H9 (cell line): Measurements from ENCODE around the gene FANCI. TPM values are rescaled to one million over a fixed set of nuclear protein-coding genes. Genes with fewer than 3 reads are reported as not detected.

Experiments used
- DNase-seq: peaks from one replicate; pipeline ENCODE4 v3.0.0-alpha.2; 2017
- H2AFZ ChIP-seq: one replicate; pipeline ENCODE4 v1.6.1; 2013; ENCODE audit warnings: mild to moderate bottlenecking, low read length, control low read depth, moderate library complexity
- H2AK5ac ChIP-seq: 2 replicates; pipeline ENCODE4 v1.6.1; 2013; ENCODE audit warnings: low read length, control low read depth, mixed read lengths; ENCODE audit not compliant: insufficient read length
- H2BK120ac ChIP-seq: one replicate; pipeline ENCODE4 v1.6.1; 2013; ENCODE audit warnings: low read depth, mild to moderate bottlenecking, low read length, control low read depth, inconsistent platforms; ENCODE audit not compliant: poor library complexity, severe bottlenecking
- H2BK12ac ChIP-seq: 2 replicates; pipeline ENCODE4 v1.6.1; 2013; ENCODE audit warnings: low read length, control low read depth, mixed read lengths, low read depth; ENCODE audit not compliant: insufficient read length
- H2BK15ac ChIP-seq: 2 replicates; pipeline ENCODE4 v1.6.1; 2013; ENCODE audit warnings: low read depth, low read length, control low read depth
- H2BK20ac ChIP-seq: one replicate; pipeline ENCODE4 v1.6.1; 2013; ENCODE audit warnings: low read depth, mild to moderate bottlenecking, low read length, control low read depth, inconsistent platforms; ENCODE audit not compliant: poor library complexity, severe bottlenecking
- H2BK5ac ChIP-seq: 2 replicates; pipeline ENCODE4 v1.6.1; 2013; ENCODE audit warnings: low read length, control low read depth, mixed read lengths; ENCODE audit not compliant: insufficient read length
- H3K14ac ChIP-seq: 2 replicates; pipeline ENCODE4 v1.6.1; 2013; ENCODE audit warnings: low read length, control low read depth; ENCODE audit not compliant: insufficient read depth
- H3K18ac ChIP-seq: 2 replicates; pipeline ENCODE4 v1.6.1; 2013; ENCODE audit warnings: low read depth, mild to moderate bottlenecking, mixed read lengths, low read length, control low read depth; ENCODE audit not compliant: insufficient read length
- H3K23ac ChIP-seq: 2 replicates; pipeline ENCODE4 v1.6.1; 2013; ENCODE audit warnings: low read length, control low read depth, mixed read lengths, low read depth; ENCODE audit not compliant: insufficient read length
- H3K23me2 ChIP-seq: 2 replicates; pipeline ENCODE4 v1.6.1; 2013; ENCODE audit warnings: low read depth, mild to moderate bottlenecking, mixed read lengths, low read length, control low read depth; ENCODE audit not compliant: insufficient read length, poor library complexity, severe bottlenecking
- H3K27ac ChIP-seq: 2 replicates; pipeline ENCODE4 v1.5.1; 2013; ENCODE audit warnings: low read length, control low read depth, mixed read lengths, low read depth; ENCODE audit not compliant: insufficient read length
- H3K27me3 ChIP-seq: 2 replicates; pipeline ENCODE4 v1.6.1; 2013; ENCODE audit warnings: low read length, control low read depth, inconsistent platforms; ENCODE audit not compliant: insufficient read depth
- H3K4ac ChIP-seq: 2 replicates; pipeline ENCODE4 v1.6.1; 2013; ENCODE audit warnings: low read depth, mild to moderate bottlenecking, control low read depth, inconsistent platforms, low read length, moderate library complexity
- H3K4me1 ChIP-seq: 2 replicates; pipeline ENCODE4 v1.6.1; 2013; ENCODE audit warnings: low read length, control low read depth, inconsistent platforms; ENCODE audit not compliant: insufficient read depth
- H3K4me2 ChIP-seq: 2 replicates; pipeline ENCODE4 v1.6.1; 2013; ENCODE audit warnings: low read length, control low read depth, mixed read lengths; ENCODE audit not compliant: insufficient read length, insufficient read depth
- H3K56ac ChIP-seq: 2 replicates; pipeline ENCODE4 v1.6.1; 2013; ENCODE audit warnings: low read depth, mild to moderate bottlenecking, mixed read lengths, low read length, control low read depth; ENCODE audit not compliant: insufficient read length
- H3K79me1 ChIP-seq: 2 replicates; pipeline ENCODE4 v1.6.1; 2013; ENCODE audit warnings: low read depth, mild to moderate bottlenecking, moderate library complexity, low read length, control low read depth, inconsistent platforms; ENCODE audit not compliant: insufficient read depth, poor library complexity, severe bottlenecking
- H3K79me2 ChIP-seq: 2 replicates; pipeline ENCODE4 v1.6.1; 2013; ENCODE audit warnings: low read length, control low read depth, inconsistent platforms; ENCODE audit not compliant: insufficient read depth
- H3K9ac ChIP-seq: 2 replicates; pipeline ENCODE4 v1.6.1; 2013; ENCODE audit warnings: low read length, control low read depth, mixed read lengths; ENCODE audit not compliant: insufficient read length; ENCODE audit errors: extremely low read depth
- H3K9me3 ChIP-seq: one replicate; pipeline ENCODE4 v1.6.1; 2013; ENCODE audit warnings: low read depth, low read length, inconsistent platforms; ENCODE audit not compliant: control insufficient read depth
- H3T11ph ChIP-seq: one replicate; pipeline ENCODE4 v1.6.1; 2013; ENCODE audit warnings: mild to moderate bottlenecking, low read length, control low read depth, inconsistent platforms
- H4K20me1 ChIP-seq: one replicate; pipeline ENCODE4 v1.6.1; 2013; ENCODE audit not compliant: control insufficient read depth, insufficient read length, insufficient read depth
- H4K5ac ChIP-seq: 2 replicates; pipeline ENCODE4 v1.6.1; 2013; ENCODE audit warnings: low read depth, mild to moderate bottlenecking, mixed read lengths, low read length, control low read depth; ENCODE audit not compliant: insufficient read length
- H4K8ac ChIP-seq: replicated peaks from 2 replicates; pipeline ENCODE4 v1.6.1; 2013; ENCODE audit warnings: low read length, control low read depth, mixed read lengths, low read depth; ENCODE audit not compliant: insufficient read length
- H4K91ac ChIP-seq: 2 replicates; pipeline ENCODE4 v1.6.1; 2013; ENCODE audit warnings: low read depth, mild to moderate bottlenecking, moderate library complexity, mixed read lengths, low read length, control low read depth; ENCODE audit not compliant: insufficient read length
- H3K27ac Mint-ChIP-seq, 3 experiments: 2 replicates in 2 of 3; 3 replicates in 1 of 3; pipeline ENCODE4 v1.8.0; 2020 to 2021; ENCODE audit warnings: mixed read lengths in 3 of 3, mild to moderate bottlenecking in 1 of 3, moderate library complexity in 1 of 3
- H3K27me3 Mint-ChIP-seq: 2 replicates; pipeline ENCODE4 v1.8.0; 2021; ENCODE audit warnings: low read depth, mild to moderate bottlenecking, moderate library complexity, mixed read lengths
- H3K36me3 Mint-ChIP-seq, 3 experiments: 2 replicates in 2 of 3; 3 replicates in 1 of 3; pipeline ENCODE4 v1.8.0; 2020 to 2021; ENCODE audit warnings: low read depth in 3 of 3, mixed read lengths in 3 of 3; ENCODE audit not compliant: insufficient read depth in 1 of 3
- H3K4me1 Mint-ChIP-seq, 2 experiments: 2 replicates each; pipeline ENCODE4 v1.8.0; 2020; ENCODE audit warnings: mixed read lengths in 2 of 2
- H3K4me3 Mint-ChIP-seq, 2 experiments: 2 replicates in 1 of 2; 3 replicates in 1 of 2; pipeline ENCODE4 v1.8.0; 2020 to 2021; ENCODE audit warnings: mild to moderate bottlenecking in 2 of 2, mixed read lengths in 2 of 2, moderate library complexity in 1 of 2
- H3K9me3 Mint-ChIP-seq, 2 experiments: 2 replicates in 1 of 2; 3 replicates in 1 of 2; pipeline ENCODE4 v1.8.0; 2020; ENCODE audit warnings: mild to moderate bottlenecking in 2 of 2, mixed read lengths in 2 of 2, moderate library complexity in 1 of 2
- CTCF ChIP-seq: fragments of 200-600 bp; sonication (generic); conservative IDR thresholded peaks from 3 replicates; pipeline ENCODE4 v1.8.0; 2021; ENCODE audit warnings: antibody characterized with exemption, mild to moderate bottlenecking
- WGBS: extraction: QIAGEN DNeasy Blood & Tissue Kit; methylation state at CpG from one replicate; pipeline ENCODE4 v1.1.7; 2013; ENCODE audit warnings: missing lambda C conversion rate, low lambda C conversion rate, mixed read lengths; ENCODE audit not compliant: insufficient read length; ENCODE audit errors: extremely low coverage; 5-methylcytosine and 5-hydroxymethylcytosine counted together
- total RNA-seq: library from RNA; stranded (reverse); gene quantifications from 2 replicates; pipeline ENCODE4 v1.2.1, GENCODE V29; 2021

The FANCI gene
- total RNA-seq, 1 experiment from 2014 or later, result 106 TPM

- Histone ChIP-seq H2BK12ac (no peak overlapping the region), H3K18ac (no peak overlapping the region), H3K27ac (no peak overlapping the region), H3K79me1 (no peaks in the 10 kb centered on the region), H4K8ac (no peak overlapping the region), H2AK5ac (no peak overlapping the region), H2BK15ac (no peak overlapping the region), H2AFZ (no peak overlapping the region), H3K14ac (no peak overlapping the region), H3K9me3 (no peaks in the 10 kb centered on the region), H2BK20ac (no peak overlapping the region), H3T11ph (no peak overlapping the region), H3K23ac (no peak overlapping the region), H2BK120ac (no peak overlapping the region), H4K5ac (no peak overlapping the region), H4K20me1 (no peaks in the 10 kb centered on the region), H3K56ac (no peak overlapping the region), H3K9ac (no peak overlapping the region), H3K4ac (no peak overlapping the region), H3K79me2 (no peaks in the 10 kb centered on the region), H3K23me2 (peaks cover 4% of the 10 kb centered on the region), H4K91ac (no peak overlapping the region), H3K4me1 (no peaks in the 10 kb centered on the region), H2BK5ac (no peak overlapping the region), H3K27me3 (no peaks in the 10 kb centered on the region), H3K4me2 (no peak overlapping the region)
- no peaks in the 10 kb centered on the region for H3K27me3 Mint-ChIP-seq
- H3K27ac Mint-ChIP-seq, result no peak overlapping the region
- no CpG with 5 or more reads among the region's 8 CpGs for WGBS
- no peak overlapping the region for H3K4me3 Mint-ChIP-seq
- TF ChIP-seq CTCF, result no peak
- H3K9me3 Mint-ChIP-seq, result no peaks in the 10 kb centered on the region; a peak in 1 of 5 replicates
- peaks cover 15 to 20% of the 10 kb centered on the region in 2 experiments for H3K4me1 Mint-ChIP-seq
- DNase-seq, result no peak
- peaks cover 63 to 84% (median 80%) of the 10 kb centered on the region in 3 experiments for H3K36me3 Mint-ChIP-seq
Observed at GRCh38 chr15:89329329-89330084, 85.7 kb downstream of the FANCI start.
